Activated T-helper 9 cell treated with anti-CD3 and anti-CD28 coated beads, Interleukin-2, amount 50 U/mL, for 16 hours (primary cell): ENCODE results near the gene ID3.
"Not testable (repeated sequence)": the region's sequence is repeated elsewhere in the genome, so short reads cannot be mapped to it uniquely, and the experiment has no call there.

Experiments used
- DNase-seq: peaks from one replicate; pipeline ENCODE4 v3.0.0-alpha.2; 2020; ENCODE audit warnings: low read depth

Gene ID3

GRCh38 chr1:23588749-23589548 is 29.6 kb upstream of the ID3 start:
- DNase-seq = no peak

- no peak for DNase-seq
Measured at GRCh38 chr1:23585321-23586022, 26.2 kb upstream of the ID3 start.

GRCh38 chr1:23583727-23584126 is 24.4 kb upstream of the ID3 start:
- not testable (repeated sequence) for DNase-seq

DNA sequence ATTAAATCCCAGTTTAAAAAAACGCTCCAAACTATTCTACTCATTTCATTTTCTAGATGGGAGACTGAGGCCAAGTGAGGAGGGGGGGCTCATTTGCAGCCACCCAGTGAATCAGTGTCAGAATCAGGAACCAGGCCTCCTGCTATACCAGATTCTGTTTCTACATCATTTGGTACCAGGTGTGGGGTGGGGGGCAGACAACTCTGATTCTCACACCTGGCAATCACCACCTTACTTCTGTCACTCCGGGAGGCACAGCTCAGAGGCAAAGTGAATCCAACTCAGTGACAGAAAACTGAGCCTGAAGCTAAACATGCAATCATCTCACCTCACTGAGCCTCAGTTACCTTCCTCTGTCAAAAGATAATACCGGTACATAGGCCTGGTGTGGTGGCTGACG is 23.5 kb upstream of the ID3 start:
- no peak for DNase-seq

- DNase-seq = no peak
Measured at GRCh38 chr1:23581219-23581618, 21.9 kb upstream of the ID3 start.

- no peak for DNase-seq
Measured at GRCh38 chr1:23578997-23579363, 19.7 kb upstream of the ID3 start.

DNA sequence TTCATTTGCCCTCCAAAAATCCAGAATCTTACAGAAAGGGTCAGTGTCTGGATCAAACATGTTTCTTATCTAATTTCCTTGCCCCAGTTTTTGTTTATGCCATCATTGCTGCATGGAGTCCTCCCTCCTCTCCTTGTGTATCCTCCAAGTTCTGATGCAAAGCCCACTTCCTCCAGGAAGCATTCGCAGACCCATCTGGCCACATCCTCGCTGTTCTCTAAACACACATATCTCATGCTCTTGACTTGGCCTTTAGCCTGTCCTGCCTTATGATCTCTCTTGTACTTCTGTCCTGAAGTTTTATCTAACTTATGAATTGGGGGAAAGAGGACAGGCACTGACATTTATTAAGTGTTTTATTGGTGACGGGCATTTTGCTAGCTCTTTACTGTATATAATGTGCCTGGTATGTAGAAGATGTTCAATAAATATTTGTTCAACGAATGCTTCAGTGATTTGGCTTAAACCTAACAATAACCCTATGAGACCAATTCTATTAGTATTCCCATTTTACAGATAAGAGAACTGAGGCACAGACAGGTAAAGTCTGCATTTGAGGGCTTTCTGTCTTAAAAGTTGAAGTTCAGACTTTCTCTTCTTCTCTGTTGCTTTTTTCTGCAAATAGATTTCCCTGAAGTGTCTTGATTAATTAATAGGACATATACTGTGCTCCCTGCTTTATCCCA is 19.2 kb upstream of the ID3 start:
- DNase-seq = no peak

- no peak for DNase-seq
Measured at GRCh38 chr1:23577056-23578004, 18.0 kb upstream of the ID3 start.

DNA sequence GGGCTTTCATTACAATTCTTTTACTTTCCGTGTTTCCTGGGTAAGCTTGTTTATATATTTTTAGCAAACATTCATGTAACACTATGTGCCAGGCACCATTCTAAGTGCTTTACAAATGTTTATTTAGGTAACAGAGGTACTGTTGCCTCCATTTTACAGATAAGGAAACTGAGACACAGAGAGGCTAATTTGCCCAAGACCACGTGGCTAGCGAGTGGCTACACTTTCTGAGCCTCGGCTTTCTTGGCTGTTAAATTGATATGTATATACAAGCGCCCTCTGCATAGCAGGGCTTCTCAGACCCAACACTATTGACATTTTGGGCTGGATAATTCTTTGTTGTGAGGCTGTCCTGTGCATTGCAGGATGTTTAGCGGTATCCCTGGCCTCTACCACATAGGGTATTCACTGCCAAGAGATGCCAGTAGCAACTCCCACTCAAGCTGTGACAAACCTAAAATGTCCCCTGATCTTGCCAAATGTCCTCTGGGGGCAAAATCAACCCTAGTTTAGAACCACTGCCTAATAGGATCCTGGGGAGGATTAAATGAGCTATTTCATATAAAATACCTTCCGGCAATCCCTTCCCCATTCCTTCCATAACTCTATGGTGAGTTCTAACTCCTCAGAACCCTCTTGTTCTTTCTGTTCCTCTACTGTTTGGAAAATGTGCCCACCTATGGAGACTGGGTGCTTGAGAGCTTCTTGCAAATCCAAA is 17.2 kb upstream of the ID3 start:
- no peak for DNase-seq

- DNase-seq = no peak
Measured at GRCh38 chr1:23575226-23575810, 16.0 kb upstream of the ID3 start.

GRCh38 chr1:23574265-23574754 is 15.0 kb upstream of the ID3 start:
- no peak for DNase-seq

- DNase-seq = no peak
Measured at GRCh38 chr1:23573574-23574182, 14.4 kb upstream of the ID3 start.

DNA sequence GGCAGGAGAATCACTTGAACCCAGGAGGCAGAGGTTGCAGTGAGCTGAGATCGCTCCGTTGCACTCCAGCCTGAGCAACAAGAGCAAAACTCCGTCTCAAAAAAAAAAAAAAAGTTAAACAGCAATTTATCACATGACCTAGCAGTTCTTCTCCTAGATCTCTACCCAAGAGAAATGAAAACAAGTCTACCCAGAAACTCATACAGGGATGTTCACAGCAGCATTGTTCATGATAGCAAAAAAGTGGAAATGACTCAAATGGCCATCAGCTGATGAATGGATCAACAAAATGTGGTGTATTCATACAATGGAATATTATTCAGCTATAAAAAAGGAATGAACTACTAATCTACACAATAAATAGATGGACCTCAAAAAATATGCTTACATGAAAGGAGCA is 12.2 kb upstream of the ID3 start:
- DNase-seq = no peak

- no peak for DNase-seq
Measured at GRCh38 chr1:23570001-23570691, 10.8 kb upstream of the ID3 start.

GRCh38 chr1:23568608-23569383 is 9.5 kb upstream of the ID3 start:
- DNase-seq = no peak

DNA sequence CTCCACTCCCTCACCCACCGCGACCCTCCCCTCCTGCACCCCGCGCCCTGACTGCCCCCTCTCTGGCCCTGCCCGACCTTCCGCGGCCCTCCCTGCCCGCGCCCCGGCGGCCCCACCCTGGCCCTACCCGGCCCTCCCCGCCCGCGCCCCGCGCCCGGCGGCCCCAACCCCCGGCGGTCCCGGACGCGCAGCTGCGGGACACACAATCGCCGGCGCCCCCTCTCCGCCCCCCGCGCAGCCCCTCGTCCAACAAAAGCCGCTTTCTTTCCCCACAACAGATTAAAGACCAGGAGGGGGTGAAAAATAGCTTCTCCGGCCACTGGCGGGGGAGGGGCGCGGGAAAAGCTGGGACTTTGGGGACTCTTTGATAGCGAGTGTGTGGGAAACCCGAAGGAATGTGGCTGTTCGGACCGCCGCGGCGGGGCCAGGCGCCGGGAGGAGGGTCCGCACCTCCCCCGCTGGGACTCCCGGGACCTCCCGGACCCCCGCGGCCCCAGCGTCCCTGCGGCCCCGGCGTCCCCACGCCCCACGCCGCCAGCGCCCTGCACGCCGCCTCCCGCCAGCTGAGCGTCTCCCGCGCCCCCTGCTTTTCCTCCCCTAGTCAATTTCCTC is 8.8 kb upstream of the ID3 start:
- DNase-seq = no peak

GRCh38 chr1:23567629-23567995 is 8.3 kb upstream of the ID3 start:
- DNase-seq = no peak

GRCh38 chr1:23566304-23566703 is 7.0 kb upstream of the ID3 start:
- no peak for DNase-seq

GRCh38 chr1:23565776-23566175 is 6.5 kb upstream of the ID3 start:
- DNase-seq = no peak
